HEK293 (cell line): Measurements from ENCODE around the gene ELAVL1.

Source experiments
- BCL11B ChIP-seq: fragments of 450-650 bp; formaldehyde crosslinking; IDR thresholded peaks from 2 replicates; pipeline ENCODE4 v1.5.1; 2016; ENCODE audit warnings: low read depth, missing biosample characterization, missing genetic modification characterization
- CTCF ChIP-seq: fragments of 450-650 bp; formaldehyde crosslinking; IDR thresholded peaks from 2 replicates; pipeline ENCODE4 v1.5.1; 2016; ENCODE audit warnings: missing biosample characterization, missing genetic modification characterization
- EGR2 ChIP-seq: fragments of 450-650 bp; formaldehyde crosslinking; IDR thresholded peaks from 2 replicates; pipeline ENCODE4 v1.5.1; 2016; ENCODE audit warnings: low read depth, missing biosample characterization, missing genetic modification characterization
- GLI2 ChIP-seq: fragments of 450-650 bp; formaldehyde crosslinking; IDR thresholded peaks from 2 replicates; pipeline ENCODE4; 2017; ENCODE audit warnings: missing biosample characterization, missing genetic modification characterization, low read depth, borderline replicate concordance
- KLF17 ChIP-seq: fragments of 450-650 bp; formaldehyde crosslinking; IDR thresholded peaks from 2 replicates; pipeline ENCODE4 v1.5.1; 2016; ENCODE audit warnings: missing biosample characterization, missing genetic modification characterization
- REST ChIP-seq: fragments of 450-650 bp; formaldehyde crosslinking; IDR thresholded peaks from 2 replicates; pipeline ENCODE4 v1.5.1; 2016; ENCODE audit warnings: missing biosample characterization, missing genetic modification characterization
- SP3 ChIP-seq: fragments of 450-650 bp; formaldehyde crosslinking; IDR thresholded peaks from 2 replicates; pipeline ENCODE4 v1.5.1; 2016; ENCODE audit warnings: missing biosample characterization, missing genetic modification characterization
- TSHZ1 ChIP-seq: fragments of 450-650 bp; formaldehyde crosslinking; IDR thresholded peaks from 2 replicates; pipeline ENCODE4 v1.5.1; 2016; ENCODE audit warnings: missing biosample characterization, missing genetic modification characterization, borderline replicate concordance
- WT1 ChIP-seq: fragments of 450-650 bp; formaldehyde crosslinking; IDR thresholded peaks from 2 replicates; pipeline ENCODE4 v1.5.1; 2016; ENCODE audit warnings: missing biosample characterization, missing genetic modification characterization
- ZBTB20 ChIP-seq: fragments of 450-650 bp; formaldehyde crosslinking; IDR thresholded peaks from 2 replicates; pipeline ENCODE4 v1.5.1; 2016; ENCODE audit warnings: missing biosample characterization, missing genetic modification characterization
- ZNF132 ChIP-seq: fragments of 450-650 bp; formaldehyde crosslinking; IDR thresholded peaks from 2 replicates; pipeline ENCODE4 v1.5.1; 2017; ENCODE audit warnings: missing biosample characterization, missing genetic modification characterization, borderline replicate concordance
- ZNF169 ChIP-seq: fragments of 450-650 bp; formaldehyde crosslinking; IDR thresholded peaks from 2 replicates; pipeline ENCODE4 v1.5.1; 2016; ENCODE audit warnings: missing biosample characterization, missing genetic modification characterization
- ZNF175 ChIP-seq: fragments of 450-650 bp; formaldehyde crosslinking; IDR thresholded peaks from 2 replicates; pipeline ENCODE4 v1.5.1; 2016; ENCODE audit warnings: missing biosample characterization, missing genetic modification characterization
- ZNF221 ChIP-seq: fragments of 450-650 bp; formaldehyde crosslinking; IDR thresholded peaks from 2 replicates; pipeline ENCODE4 v1.5.1; 2017; ENCODE audit warnings: missing biosample characterization, missing genetic modification characterization, borderline replicate concordance
- ZNF239 ChIP-seq: fragments of 450-650 bp; formaldehyde crosslinking; IDR thresholded peaks from 2 replicates; pipeline ENCODE4 v1.5.1; 2016; ENCODE audit warnings: missing biosample characterization, missing genetic modification characterization
- ZNF24 ChIP-seq: fragments of 450-650 bp; formaldehyde crosslinking; IDR thresholded peaks from 2 replicates; pipeline ENCODE4 v1.5.1; 2016; ENCODE audit warnings: missing biosample characterization, missing genetic modification characterization
- ZNF266 ChIP-seq: fragments of 450-650 bp; formaldehyde crosslinking; IDR thresholded peaks from 2 replicates; pipeline ENCODE4 v1.5.1; 2016; ENCODE audit warnings: missing biosample characterization, missing genetic modification characterization, low read depth
- ZNF274 ChIP-seq, 2 experiments: fragments of 200-500 bp in 1 of 2; fragments of 450-650 bp in 1 of 2; sonication (Bioruptor generic) in 1 of 2; formaldehyde crosslinking in 1 of 2; IDR thresholded peaks; 2 replicates each; pipeline versions ENCODE4 v1.5.1 to v1.6.1; 2014 to 2016; ENCODE audit warnings: borderline replicate concordance in 1 of 2, inconsistent platforms in 1 of 2, low read length in 1 of 2, missing biosample characterization in 1 of 2, missing genetic modification characterization in 1 of 2
- ZNF394 ChIP-seq: fragments of 450-650 bp; formaldehyde crosslinking; IDR thresholded peaks from 2 replicates; pipeline ENCODE4 v1.5.1; 2016; ENCODE audit warnings: missing biosample characterization, missing genetic modification characterization, mild to moderate bottlenecking, moderate library complexity, borderline replicate concordance
- ZNF514 ChIP-seq: fragments of 450-650 bp; formaldehyde crosslinking; IDR thresholded peaks from 2 replicates; pipeline ENCODE4 v1.5.1; 2016; ENCODE audit warnings: missing biosample characterization, missing genetic modification characterization
- ZNF76 ChIP-seq: fragments of 450-650 bp; formaldehyde crosslinking; IDR thresholded peaks from 2 replicates; pipeline ENCODE4; 2016; ENCODE audit warnings: low read depth, missing biosample characterization, missing genetic modification characterization, borderline replicate concordance
- ZSCAN18 ChIP-seq: fragments of 450-650 bp; formaldehyde crosslinking; IDR thresholded peaks from 2 replicates; pipeline ENCODE4 v1.5.1; 2016; ENCODE audit warnings: missing biosample characterization, missing genetic modification characterization
- ZSCAN23 ChIP-seq: fragments of 450-650 bp; formaldehyde crosslinking; IDR thresholded peaks from 2 replicates; pipeline ENCODE4 v1.5.1; 2016; ENCODE audit warnings: missing biosample characterization, missing genetic modification characterization
- TF ChIP-seq, protein P1 (sequence below): fragments of 450-650 bp; formaldehyde crosslinking; IDR thresholded peaks from 2 replicates; pipeline ENCODE4 v1.5.1; 2016; ENCODE audit warnings: missing biosample characterization, missing genetic modification characterization

ELAVL1 gene

GRCh38 chr19:7916103-7916954 lies 89.1 kb downstream of the ELAVL1 start (continued):
- no peak for TF ChIP-seq ZNF24
- no peak for TF ChIP-seq ZNF169
- no peak for TF ChIP-seq ZNF221 (tag by site-specific recombination)
- TF ChIP-seq ZNF132 (tag by site-specific recombination), result no peak
- TF ChIP-seq SP3 (tag by site-specific recombination), result no peak
- no peak for TF ChIP-seq ZNF274 (IDR thresholded peaks at IDR 0.05; ENCODE audit: low read length)
- TF ChIP-seq ZNF274 (tag by site-specific recombination; IDR thresholded peaks at IDR 0.05; ENCODE audit: borderline replicate concordance), result no peak
- TF ChIP-seq ZNF175 (tag by site-specific recombination), result no peak
- TF ChIP-seq ZNF394 (tag by site-specific recombination), result no peak
- TF ChIP-seq WT1 (tag by site-specific recombination), result no peak
- no peak for TF ChIP-seq ZNF514
- TF ChIP-seq ZSCAN23 (tag by site-specific recombination), result no peak
- TF ChIP-seq, protein P1, sequence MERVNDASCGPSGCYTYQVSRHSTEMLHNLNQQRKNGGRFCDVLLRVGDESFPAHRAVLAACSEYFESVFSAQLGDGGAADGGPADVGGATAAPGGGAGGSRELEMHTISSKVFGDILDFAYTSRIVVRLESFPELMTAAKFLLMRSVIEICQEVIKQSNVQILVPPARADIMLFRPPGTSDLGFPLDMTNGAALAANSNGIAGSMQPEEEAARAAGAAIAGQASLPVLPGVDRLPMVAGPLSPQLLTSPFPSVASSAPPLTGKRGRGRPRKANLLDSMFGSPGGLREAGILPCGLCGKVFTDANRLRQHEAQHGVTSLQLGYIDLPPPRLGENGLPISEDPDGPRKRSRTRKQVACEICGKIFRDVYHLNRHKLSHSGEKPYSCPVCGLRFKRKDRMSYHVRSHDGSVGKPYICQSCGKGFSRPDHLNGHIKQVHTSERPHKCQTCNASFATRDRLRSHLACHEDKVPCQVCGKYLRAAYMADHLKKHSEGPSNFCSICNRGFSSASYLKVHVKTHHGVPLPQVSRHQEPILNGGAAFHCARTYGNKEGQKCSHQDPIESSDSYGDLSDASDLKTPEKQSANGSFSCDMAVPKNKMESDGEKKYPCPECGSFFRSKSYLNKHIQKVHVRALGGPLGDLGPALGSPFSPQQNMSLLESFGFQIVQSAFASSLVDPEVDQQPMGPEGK (tag by site-specific recombination), result peak; percentile 18
- peak; percentile 54; the same call in 1 of the 2 replicates for TF ChIP-seq KLF17 (tag by site-specific recombination)
- peak; percentile 36; the same call in 1 of the 2 replicates for TF ChIP-seq ZNF76
- peak; percentile 46; the same call in 1 of the 2 replicates for TF ChIP-seq BCL11B (tag by site-specific recombination)
- no peak for TF ChIP-seq REST (tag by site-specific recombination)
- TF ChIP-seq ZNF239 (tag by site-specific recombination), result no peak
- no peak for TF ChIP-seq EGR2 (tag by site-specific recombination)
- no peak for TF ChIP-seq GLI2 (tag by site-specific recombination)
- peak; percentile 60 for TF ChIP-seq ZBTB20 (tag by site-specific recombination)
- no peak for TF ChIP-seq ZSCAN18 (tag by site-specific recombination)
- TF ChIP-seq TSHZ1, result no peak
- TF ChIP-seq ZNF266, result no peak
- 0 out of 2 replicates have a peak, but pooled peaks have one; percentile 21 for TF ChIP-seq CTCF (tag by site-specific recombination)
